Lower leg skin (tissue), 3 donors: ENCODE results near the gene ZNF239.

Experiments used
- CTCF ChIP-seq, 3 donors: fragments of 450-650 bp; IDR thresholded peaks; one replicate each; pipeline ENCODE4 v1.5.1; 2016; ENCODE audit warnings: antibody characterized with exemption in 3 of 3, mild to moderate bottlenecking in 3 of 3, moderate library complexity in 2 of 3
- POLR2A ChIP-seq, 2 donors: fragments of 450-650 bp; IDR thresholded peaks; one replicate each; pipeline ENCODE4 v1.6.1; 2016 to 2017; ENCODE audit warnings: antibody characterized with exemption in 2 of 2, mild to moderate bottlenecking in 1 of 2, moderate library complexity in 1 of 2

- TF ChIP-seq CTCF (IDR thresholded peaks at IDR 0.05): no peak
- TF ChIP-seq POLR2A (IDR thresholded peaks at IDR 0.05): no peak
Measured at GRCh38 chr10:43569681-43570080, 4.7 kb downstream of the ZNF239 start.
